ENCODE data around the gene WASF3. TPM values are rescaled to one million over a fixed set of nuclear protein-coding genes. Genes with fewer than 3 reads are reported as not detected.

WASF3 gene
- total and polyA plus RNA-seq, 2 of the 13 experiments (the other 11 are each of a cell fraction or from before 2014, with no cell fraction given), result 10.4 to 17.2 TPM

DNA sequence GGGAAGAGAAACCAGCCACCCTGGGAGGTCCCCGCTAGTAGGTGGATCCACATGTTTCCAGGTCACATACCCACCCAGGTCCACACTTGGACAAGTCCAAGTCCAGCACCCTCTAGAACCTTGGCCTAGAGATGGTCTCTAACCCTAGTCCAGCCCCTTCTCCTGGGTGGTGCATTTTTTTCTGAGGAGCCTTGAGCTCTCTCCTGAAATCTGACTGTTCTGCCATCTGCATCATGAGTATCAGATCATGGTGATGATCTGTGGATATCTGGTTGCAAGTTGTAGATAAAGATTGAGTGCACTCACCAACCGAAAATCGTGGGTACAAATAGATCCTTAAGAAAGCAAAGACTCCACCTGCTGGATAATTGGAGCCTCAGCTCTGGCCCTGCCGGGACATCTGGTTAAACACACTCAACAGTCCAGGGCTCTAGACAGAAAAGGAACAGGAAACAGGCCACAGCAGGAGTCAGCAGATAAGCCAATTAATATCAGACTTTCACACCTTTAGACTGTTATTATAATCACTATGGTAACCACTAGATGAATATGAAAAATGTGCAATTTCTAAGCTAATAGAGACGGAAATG is 162.0 kb downstream of the WASF3 start:
- Histone ChIP-seq H2AFZ (ENCODE audit: low read length) (no peak overlapping the region), H3K9ac (ENCODE audit: insufficient read depth, low read depth, low read length) (no peak overlapping the region), H3K4me3 (replicated peaks in 1 of 3; ENCODE audit: insufficient read depth in 1 of 3, low read depth in 2 of 3, low read length in 3 of 3) (no peak overlapping the region), H3K27ac (ENCODE audit: extremely low read length, insufficient read depth, low read length) (no peak overlapping the region), H3K4me1 (ENCODE audit: insufficient read depth, low read length) (peaks cover 14% of the 10 kb centered on the region), H4K20me1 (ENCODE audit: insufficient read depth, low read length) (no peaks in the 10 kb centered on the region), H3K9me3 (ENCODE audit: low read length) (no peaks in the 10 kb centered on the region), H3K36me3 (replicated peaks in 1 of 2; ENCODE audit: control insufficient read depth in 1 of 2, insufficient read depth in 2 of 2, low read length in 2 of 2) (no peaks in the 10 kb centered on the region), H3K4me2 (ENCODE audit: low read depth, low read length) (no peak overlapping the region), H3K79me2 (ENCODE audit: insufficient read depth, low read length) (no peaks in the 10 kb centered on the region), H3K27me3 (ENCODE audit: control insufficient read depth in 1 of 2, insufficient read depth in 2 of 2, low read length in 2 of 2) (peaks cover 0 to 20% of the 10 kb centered on the region in 2 experiments; a peak in 3 of 5 replicates)
- ChIA-PET POLR2A (no interaction called here), CTCF (ENCODE audit: low intra/inter-chr PET ratio, low total read pairs) (no interaction called here)
- BruUV-seq (replicated peaks), result no TSS peak
- intact Hi-C loops (cut with micrococcal nuclease; ENCODE audit: unreplicated experiment) (no loop called here), in situ Hi-C loops (cut with HindIII; ENCODE audit: extremely low pct_ligation_motif_present, low pct_unique_long_range_greater_than_20kb) (no loop called here)
- DNase-seq (ENCODE audit: low spot score), result no peak
- peak; percentile 52; the same call in 1 of the 3 replicates for ATAC-seq
- no peak for FAIRE-seq
- TF ChIP-seq YEATS2 (CRISPR knock-in tag; IDR thresholded peaks at IDR 0.05; ENCODE audit: borderline replicate concordance), result no peak
- TF ChIP-seq ZNF317 (CRISPR knock-in tag; IDR thresholded peaks at IDR 0.05), result no peak
- no peak for TF ChIP-seq RCOR2 (CRISPR knock-in tag; IDR thresholded peaks at IDR 0.05)
- TF ChIP-seq EED (CRISPR knock-in tag; IDR thresholded peaks at IDR 0.05), result no peak
- no peak for TF ChIP-seq ZNF7 (CRISPR knock-in tag; IDR thresholded peaks at IDR 0.05)
- no peak for TF ChIP-seq ZKSCAN5 (CRISPR knock-in tag; IDR thresholded peaks at IDR 0.05)
- TF ChIP-seq ZNF569 (CRISPR knock-in tag; IDR thresholded peaks at IDR 0.05; ENCODE audit: borderline replicate concordance), result no peak
- TF ChIP-seq ZNF501 (CRISPR knock-in tag; IDR thresholded peaks at IDR 0.05), result no peak
- TF ChIP-seq, protein P1, sequence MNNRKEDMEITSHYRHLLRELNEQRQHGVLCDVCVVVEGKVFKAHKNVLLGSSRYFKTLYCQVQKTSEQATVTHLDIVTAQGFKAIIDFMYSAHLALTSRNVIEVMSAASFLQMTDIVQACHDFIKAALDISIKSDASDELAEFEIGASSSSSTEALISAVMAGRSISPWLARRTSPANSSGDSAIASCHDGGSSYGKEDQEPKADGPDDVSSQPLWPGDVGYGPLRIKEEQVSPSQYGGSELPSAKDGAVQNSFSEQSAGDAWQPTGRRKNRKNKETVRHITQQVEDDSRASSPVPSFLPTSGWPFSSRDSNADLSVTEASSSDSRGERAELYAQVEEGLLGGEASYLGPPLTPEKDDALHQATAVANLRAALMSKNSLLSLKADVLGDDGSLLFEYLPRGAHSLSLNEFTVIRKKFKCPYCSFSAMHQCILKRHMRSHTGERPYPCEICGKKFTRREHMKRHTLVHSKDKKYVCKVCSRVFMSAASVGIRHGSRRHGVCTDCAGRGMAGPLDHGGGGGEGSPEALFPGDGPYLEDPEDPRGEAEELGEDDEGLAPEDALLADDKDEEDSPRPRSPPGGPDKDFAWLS (CRISPR knock-in tag; IDR thresholded peaks at IDR 0.05; ENCODE audit: borderline replicate concordance), result no peak
- no peak for TF ChIP-seq MTF2 (CRISPR knock-in tag; IDR thresholded peaks at IDR 0.05; ENCODE audit: borderline replicate concordance)
- TF ChIP-seq NFIB (CRISPR knock-in tag; IDR thresholded peaks at IDR 0.05; ENCODE audit: borderline replicate concordance), result no peak
- no peak for TF ChIP-seq ZC3H13 (CRISPR knock-in tag; IDR thresholded peaks at IDR 0.05)
- no peak for TF ChIP-seq ZNF263 (CRISPR knock-in tag; IDR thresholded peaks at IDR 0.05)
- TF ChIP-seq, protein P2, sequence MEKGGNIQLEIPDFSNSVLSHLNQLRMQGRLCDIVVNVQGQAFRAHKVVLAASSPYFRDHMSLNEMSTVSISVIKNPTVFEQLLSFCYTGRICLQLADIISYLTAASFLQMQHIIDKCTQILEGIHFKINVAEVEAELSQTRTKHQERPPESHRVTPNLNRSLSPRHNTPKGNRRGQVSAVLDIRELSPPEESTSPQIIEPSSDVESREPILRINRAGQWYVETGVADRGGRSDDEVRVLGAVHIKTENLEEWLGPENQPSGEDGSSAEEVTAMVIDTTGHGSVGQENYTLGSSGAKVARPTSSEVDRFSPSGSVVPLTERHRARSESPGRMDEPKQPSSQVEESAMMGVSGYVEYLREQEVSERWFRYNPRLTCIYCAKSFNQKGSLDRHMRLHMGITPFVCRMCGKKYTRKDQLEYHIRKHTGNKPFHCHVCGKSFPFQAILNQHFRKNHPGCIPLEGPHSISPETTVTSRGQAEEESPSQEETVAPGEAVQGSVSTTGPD (CRISPR knock-in tag; IDR thresholded peaks at IDR 0.05), result no peak
- TF ChIP-seq, protein P3, sequence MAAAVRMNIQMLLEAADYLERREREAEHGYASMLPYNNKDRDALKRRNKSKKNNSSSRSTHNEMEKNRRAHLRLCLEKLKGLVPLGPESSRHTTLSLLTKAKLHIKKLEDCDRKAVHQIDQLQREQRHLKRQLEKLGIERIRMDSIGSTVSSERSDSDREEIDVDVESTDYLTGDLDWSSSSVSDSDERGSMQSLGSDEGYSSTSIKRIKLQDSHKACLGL (CRISPR knock-in tag; IDR thresholded peaks at IDR 0.05), result no peak
- TF ChIP-seq RXRB (CRISPR knock-in tag; IDR thresholded peaks at IDR 0.05; ENCODE audit: borderline replicate concordance), result no peak
- 2% methylated on average over 4 of the region's 5 CpGs for WGBS (ENCODE audit: low lambda C conversion rate)

Measured in HepG2 (cell line).